ENCODE measurements around the gene SOHLH1.

Gene SOHLH1

DNA sequence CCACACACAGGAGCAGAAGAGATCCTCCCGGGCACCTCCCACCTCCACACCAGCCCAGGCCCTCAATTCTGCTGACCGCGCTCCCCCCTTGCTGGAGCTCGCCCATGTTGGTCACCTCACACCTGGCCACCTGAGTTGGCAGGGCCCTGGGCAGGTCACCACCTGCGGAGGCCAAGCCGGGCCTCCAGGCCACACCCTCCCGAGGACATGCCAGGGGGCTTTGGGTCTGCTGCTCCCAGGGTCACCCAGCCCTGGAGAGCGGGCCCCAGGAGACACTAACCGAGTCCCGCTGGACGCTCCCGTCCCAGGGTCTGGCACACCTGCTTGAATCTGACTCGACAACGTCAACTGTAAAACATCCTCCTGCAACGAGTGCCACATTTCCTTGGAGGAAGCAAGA, 2.1 kb downstream of the SOHLH1 start:
- TF ChIP-seq, protein P1, sequence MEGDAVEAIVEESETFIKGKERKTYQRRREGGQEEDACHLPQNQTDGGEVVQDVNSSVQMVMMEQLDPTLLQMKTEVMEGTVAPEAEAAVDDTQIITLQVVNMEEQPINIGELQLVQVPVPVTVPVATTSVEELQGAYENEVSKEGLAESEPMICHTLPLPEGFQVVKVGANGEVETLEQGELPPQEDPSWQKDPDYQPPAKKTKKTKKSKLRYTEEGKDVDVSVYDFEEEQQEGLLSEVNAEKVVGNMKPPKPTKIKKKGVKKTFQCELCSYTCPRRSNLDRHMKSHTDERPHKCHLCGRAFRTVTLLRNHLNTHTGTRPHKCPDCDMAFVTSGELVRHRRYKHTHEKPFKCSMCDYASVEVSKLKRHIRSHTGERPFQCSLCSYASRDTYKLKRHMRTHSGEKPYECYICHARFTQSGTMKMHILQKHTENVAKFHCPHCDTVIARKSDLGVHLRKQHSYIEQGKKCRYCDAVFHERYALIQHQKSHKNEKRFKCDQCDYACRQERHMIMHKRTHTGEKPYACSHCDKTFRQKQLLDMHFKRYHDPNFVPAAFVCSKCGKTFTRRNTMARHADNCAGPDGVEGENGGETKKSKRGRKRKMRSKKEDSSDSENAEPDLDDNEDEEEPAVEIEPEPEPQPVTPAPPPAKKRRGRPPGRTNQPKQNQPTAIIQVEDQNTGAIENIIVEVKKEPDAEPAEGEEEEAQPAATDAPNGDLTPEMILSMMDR (IDR thresholded peaks at IDR 0.05; ENCODE audit: low read length) = no peak
- no peak for TF ChIP-seq EZH2phosphoT487 (IDR thresholded peaks at IDR 0.05; ENCODE audit: low read length)
- TF ChIP-seq EZH2 (optimal IDR thresholded peaks at IDR 0.05; ENCODE audit: low read depth, low read length) = no peak
- Histone ChIP-seq H3K36me3 (replicated peaks; ENCODE audit: insufficient read depth, low read length) (no peaks in the 10 kb centered on the region), H3K27ac (ENCODE audit: low read length) (no peak overlapping the region), H3K4me1 (ENCODE audit: low read length) (no peaks in the 10 kb centered on the region), H3F3A (ENCODE audit: insufficient read depth, low read length) (no peaks in the 10 kb centered on the region), H3K9ac (ENCODE audit: low read length) (no peak overlapping the region), H3K4me2 (ENCODE audit: low read depth, low read length) (no peak overlapping the region), H4K20me1 (ENCODE audit: insufficient read depth, low read length) (no peaks in the 10 kb centered on the region), H3K9me3 (replicated peaks; ENCODE audit: insufficient read depth, low read length) (no peaks in the 10 kb centered on the region), H3K9me2 (replicated peaks; ENCODE audit: insufficient read depth, low read length) (no peaks in the 10 kb centered on the region), H2AFZ (ENCODE audit: low read length) (no peak overlapping the region), H3K79me2 (ENCODE audit: low read length) (no peaks in the 10 kb centered on the region), H3K4me3 (ENCODE audit: low read length) (no peak overlapping the region), H3K27me3 (replicated peaks; ENCODE audit: insufficient read depth, low read length) (peaks cover 93% of the 10 kb centered on the region)
- no peak for DNase-seq

DNA sequence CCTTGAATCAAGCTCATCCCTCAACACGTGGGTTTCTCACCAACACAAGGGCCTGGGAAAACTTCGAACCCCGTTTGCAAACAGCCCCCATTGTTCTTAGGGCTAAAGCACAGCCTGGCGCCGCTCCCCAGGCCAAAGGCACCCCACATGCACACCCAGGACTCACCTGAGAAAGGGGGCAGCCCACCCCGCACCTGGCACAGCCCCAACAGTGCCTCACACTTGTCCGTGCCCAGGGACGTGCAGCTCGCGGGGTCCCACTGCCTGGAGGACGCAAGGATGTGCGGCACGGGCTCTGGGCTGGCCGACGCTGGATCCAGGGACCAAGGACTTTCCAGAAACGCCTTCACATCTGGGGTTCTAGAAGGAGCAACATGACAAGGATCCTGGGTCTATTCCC, 2.8 kb downstream of the SOHLH1 start:
- DNase-seq = no peak
- no peak overlapping the region for H2AFZ ChIP-seq (ENCODE audit: low read length)
- no peaks in the 10 kb centered on the region for H3K79me2 ChIP-seq (ENCODE audit: low read length)
- H3K9me3 ChIP-seq (replicated peaks; ENCODE audit: insufficient read depth, low read length) = no peaks in the 10 kb centered on the region
- H3K36me3 ChIP-seq (replicated peaks; ENCODE audit: insufficient read depth, low read length) = no peaks in the 10 kb centered on the region
- no peaks in the 10 kb centered on the region for H4K20me1 ChIP-seq (ENCODE audit: insufficient read depth, low read length)
- H3K4me3 ChIP-seq (ENCODE audit: low read length) = no peak overlapping the region
- no peaks in the 10 kb centered on the region for H3K9me2 ChIP-seq (replicated peaks; ENCODE audit: insufficient read depth, low read length)
- no peak for TF ChIP-seq EZH2phosphoT487 (IDR thresholded peaks at IDR 0.05; ENCODE audit: low read length)
- TF ChIP-seq, protein P1 (IDR thresholded peaks at IDR 0.05; ENCODE audit: low read length) = no peak
- no peak for TF ChIP-seq EZH2 (optimal IDR thresholded peaks at IDR 0.05; ENCODE audit: low read depth, low read length)
- peaks cover 96% of the 10 kb centered on the region for H3K27me3 ChIP-seq (replicated peaks; ENCODE audit: insufficient read depth, low read length)
- H3K27ac ChIP-seq (ENCODE audit: low read length) = no peak overlapping the region
- H3K4me2 ChIP-seq (ENCODE audit: low read depth, low read length) = no peak overlapping the region
- no peaks in the 10 kb centered on the region for H3K4me1 ChIP-seq (ENCODE audit: low read length)
- no peak overlapping the region for H3K9ac ChIP-seq (ENCODE audit: low read length)
- H3F3A ChIP-seq (ENCODE audit: insufficient read depth, low read length) = no peaks in the 10 kb centered on the region

DNA sequence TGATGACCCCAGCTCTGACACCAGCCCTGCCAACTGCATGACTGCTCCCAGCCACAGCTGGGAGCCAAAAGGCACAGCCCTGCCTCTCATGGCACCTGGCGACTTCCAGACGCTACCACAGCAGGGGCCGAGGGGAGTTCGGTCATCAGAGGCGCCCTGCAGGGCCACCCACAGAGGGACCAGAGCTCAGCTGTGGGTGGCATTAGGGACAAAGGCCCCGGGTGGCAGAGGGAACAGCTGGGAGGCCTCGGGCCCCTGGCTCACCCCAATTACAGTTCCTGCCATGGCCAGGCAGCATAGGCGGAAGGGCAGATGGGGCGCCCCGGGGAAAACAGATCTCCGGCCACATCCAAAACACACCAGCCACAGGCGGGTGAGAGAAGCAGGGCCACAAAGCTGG, 3.6 kb downstream of the SOHLH1 start:
- H3K9ac ChIP-seq (ENCODE audit: low read length) = no peak overlapping the region
- H3K79me2 ChIP-seq (ENCODE audit: low read length) = no peaks in the 10 kb centered on the region
- TF ChIP-seq EZH2phosphoT487 (IDR thresholded peaks at IDR 0.05; ENCODE audit: low read length) (no peak), EZH2 (optimal IDR thresholded peaks at IDR 0.05; ENCODE audit: low read depth, low read length) (no peak)
- TF ChIP-seq, protein P1 (IDR thresholded peaks at IDR 0.05; ENCODE audit: low read length) = no peak
- H3K9me3 ChIP-seq (replicated peaks; ENCODE audit: insufficient read depth, low read length) = no peaks in the 10 kb centered on the region
- H3K4me1 ChIP-seq (ENCODE audit: low read length) = no peaks in the 10 kb centered on the region
- no peak overlapping the region for H3K4me2 ChIP-seq (ENCODE audit: low read depth, low read length)
- H3K36me3 ChIP-seq (replicated peaks; ENCODE audit: insufficient read depth, low read length) = no peaks in the 10 kb centered on the region
- H3K9me2 ChIP-seq (replicated peaks; ENCODE audit: insufficient read depth, low read length) = no peaks in the 10 kb centered on the region
- no peak for DNase-seq
- no peaks in the 10 kb centered on the region for H4K20me1 ChIP-seq (ENCODE audit: insufficient read depth, low read length)
- H3K27ac ChIP-seq (ENCODE audit: low read length) = no peak overlapping the region
- no peak overlapping the region for H3K4me3 ChIP-seq (ENCODE audit: low read length)
- no peak overlapping the region for H2AFZ ChIP-seq (ENCODE audit: low read length)
- H3F3A ChIP-seq (ENCODE audit: insufficient read depth, low read length) = no peaks in the 10 kb centered on the region
- H3K27me3 ChIP-seq (replicated peaks; ENCODE audit: insufficient read depth, low read length) = peaks cover 96% of the 10 kb centered on the region
